ENCODE measurements around the gene MRPS31.

GRCh38 chr13:40786568-40786996 is 15.6 kb upstream of the MRPS31 start:
- TF ChIP-seq CTCF (IDR thresholded peaks at IDR 0.05 in 2 of 3, conservative IDR thresholded peaks at IDR 0.05 in 1 of 3; ENCODE audit: borderline replicate concordance in 1 of 3, insufficient read depth in 1 of 3, low read depth in 2 of 3, low read length in 2 of 3) (no peak), FOSL1 (IDR thresholded peaks at IDR 0.05; ENCODE audit: low read depth) (0 out of 2 replicates have a peak, but pooled peaks have one; percentile 8), TCF7L2 (IDR thresholded peaks at IDR 0.05; ENCODE audit: borderline replicate concordance, extremely low read depth, insufficient read depth, insufficient read length) (no peak), POLR2AphosphoS5 (IDR thresholded peaks at IDR 0.05; ENCODE audit: low read depth, low read length) (no peak), POLR2A (IDR thresholded peaks at IDR 0.05; ENCODE audit: borderline replicate concordance, extremely low read depth, insufficient read depth, insufficient read length) (no peak), REST (IDR thresholded peaks at IDR 0.05; ENCODE audit: low read depth) (no peak), CBX3 (IDR thresholded peaks at IDR 0.05; ENCODE audit: low read depth) (no peak), EGR1 (IDR thresholded peaks at IDR 0.05; ENCODE audit: low read depth) (no peak), MAX (IDR thresholded peaks at IDR 0.05) (no peak), RAD21 (IDR thresholded peaks at IDR 0.05; ENCODE audit: low read depth) (no peak), ZNF274 (IDR thresholded peaks at IDR 0.05; ENCODE audit: low read depth, low read length) (no peak), EZH2 (IDR thresholded peaks at IDR 0.05) (no peak), CEBPB (IDR thresholded peaks at IDR 0.05; ENCODE audit: low read depth) (no peak)
